B cell (primary cell): Measurements from ENCODE around the gene STX8. TPM values are rescaled to one million over a fixed set of nuclear protein-coding genes. Genes with fewer than 3 reads are reported as not detected.

ENCODE experiments used
- ATAC-seq: fragments of 200-7000 bp; cut with Tn5 transposase; one replicate; pipeline ENCODE4 v1.10.0; 2021; ENCODE audit warnings: low read depth, mild to moderate bottlenecking, moderate number of reproducible peaks, moderate library complexity
- CTCF ChIA-PET: fragments of 350-600 bp; sonication (Branson Sonifier 250); formaldehyde crosslinking; loops from one replicate; lab custom pipeline; 2021; ENCODE audit warnings: antibody characterized with exemption, inconsistent platforms; lab: Charles Lee
- POLR2A ChIA-PET: fragments of 350-600 bp; sonication (Branson Sonifier 250); formaldehyde crosslinking; loops from one replicate; lab custom pipeline; 2021; ENCODE audit warnings: antibody characterized with exemption; lab: Charles Lee
- DNase-seq: peaks from one replicate; pipeline ENCODE4 v3.0.0; 2013
- H2AFZ ChIP-seq: 2 replicates; pipeline ENCODE4 v1.6.1; 2012; ENCODE audit warnings: mild to moderate bottlenecking, low read depth, low read length; ENCODE audit not compliant: insufficient read depth, poor library complexity, severe bottlenecking
- H3K27ac ChIP-seq, 2 donors: 1 replicate in 1 of 2; 2 replicates in 1 of 2; pipeline ENCODE4 v1.5.1; 2012 to 2013; ENCODE audit warnings: low read length in 2 of 2, mild to moderate bottlenecking in 2 of 2, moderate library complexity in 1 of 2
- H3K27me3 ChIP-seq, 4 experiments: fragments of 200-600 bp in 1 of 4; sonication (generic) in 1 of 4; replicated peaks in 1 of 4; 1 replicate in 2 of 4; 2 replicates in 2 of 4; pipeline versions ENCODE4 v1.6.1 to v1.7.0; 2013 to 2016; ENCODE audit warnings: low read length in 3 of 4, mild to moderate bottlenecking in 2 of 4, mixed read lengths in 1 of 4, moderate library complexity in 1 of 4; ENCODE audit not compliant: insufficient read depth in 4 of 4, control insufficient read depth in 3 of 4; ENCODE audit errors: control extremely low read depth in 1 of 4
- H3K36me3 ChIP-seq, 2 experiments: replicated peaks in 1 of 2; 1 replicate in 1 of 2; 2 replicates in 1 of 2; pipeline versions ENCODE4 v1.6.1 to v1.7.1; 2013; ENCODE audit warnings: low read length in 1 of 2; ENCODE audit not compliant: insufficient read depth in 2 of 2, control insufficient read depth in 1 of 2; ENCODE audit errors: control extremely low read depth in 1 of 2, extremely low read depth in 1 of 2
- H3K4me1 ChIP-seq, 2 donors: fragments of 200-600 bp in 1 of 2; sonication (generic) in 1 of 2; 1 replicate in 1 of 2; 2 replicates in 1 of 2; pipeline versions ENCODE4 v1.5.1 to v1.6.1; 2013 to 2017; ENCODE audit warnings: low read length in 2 of 2; ENCODE audit not compliant: control insufficient read depth in 2 of 2, insufficient read depth in 2 of 2
- H3K4me2 ChIP-seq: replicated peaks from 2 replicates; pipeline ENCODE3; 2012; ENCODE audit warnings: mild to moderate bottlenecking, low read depth, low read length; ENCODE audit not compliant: poor library complexity, severe bottlenecking
- H3K4me3 ChIP-seq, 5 experiments: fragments of 200-600 bp in 1 of 5; sonication (generic) in 1 of 5; 1 replicate in 3 of 5; 2 replicates in 2 of 5; pipeline versions ENCODE4 v1.5.1 to v1.7.0; 2011 to 2016; ENCODE audit warnings: low read length in 4 of 5, mild to moderate bottlenecking in 4 of 5, low read depth in 2 of 5, control low read depth in 1 of 5, moderate library complexity in 1 of 5; ENCODE audit not compliant: insufficient read depth in 1 of 5; ENCODE audit errors: control extremely low read depth in 1 of 5, extremely low read depth in 1 of 5
- H3K79me2 ChIP-seq: fragments of 200-600 bp; sonication (generic); one replicate; pipeline ENCODE4 v1.6.0; 2016; ENCODE audit warnings: low read length; ENCODE audit not compliant: control insufficient read depth, insufficient read depth
- H3K9ac ChIP-seq: fragments of 200-600 bp; sonication (generic); 2 replicates; pipeline ENCODE4 v1.6.1; 2017; ENCODE audit warnings: mild to moderate bottlenecking, low read length, moderate library complexity
- H3K9me3 ChIP-seq, 3 donors: one replicate each; pipeline versions ENCODE4 v1.6.1 to v1.7.1; 2013; ENCODE audit warnings: low read length in 2 of 3; ENCODE audit not compliant: control insufficient read depth in 2 of 3, insufficient read depth in 1 of 3; ENCODE audit errors: control extremely low read depth in 1 of 3
- H4K20me1 ChIP-seq: 2 replicates; pipeline ENCODE4 v1.6.0; 2012; ENCODE audit warnings: mild to moderate bottlenecking, low read length; ENCODE audit not compliant: insufficient read depth, control insufficient read depth, poor library complexity, severe bottlenecking
- H3K27ac Mint-ChIP-seq: one replicate; pipeline ENCODE4 v1.8.0; 2021; ENCODE audit warnings: mixed read lengths
- H3K27me3 Mint-ChIP-seq: one replicate; pipeline ENCODE4 v1.8.0; 2021; ENCODE audit warnings: mixed read lengths
- H3K4me1 Mint-ChIP-seq: one replicate; pipeline ENCODE4 v1.8.0; 2021; ENCODE audit warnings: mixed read lengths
- H3K4me3 Mint-ChIP-seq: one replicate; pipeline ENCODE4 v1.8.0; 2021; ENCODE audit warnings: mixed read lengths
- H3K9me3 Mint-ChIP-seq: one replicate; pipeline ENCODE4 v1.8.0; 2022; ENCODE audit warnings: mixed read lengths; ENCODE audit not compliant: insufficient read depth
- EZH2 ChIP-seq: IDR thresholded peaks from 2 replicates; pipeline ENCODE4 v1.6.1; 2012; ENCODE audit warnings: borderline replicate concordance, low read depth, mild to moderate bottlenecking, moderate library complexity, low read length; ENCODE audit not compliant: insufficient read depth, poor library complexity, severe bottlenecking
- WGBS: methylation state at CpG from one replicate; pipeline ENCODE4 v1.1.5; 2013; ENCODE audit warnings: missing lambda C conversion rate; ENCODE audit not compliant: insufficient coverage; 5-methylcytosine and 5-hydroxymethylcytosine counted together
- intact Hi-C: fragments of 100-400 bp; cut with micrococcal nuclease; formaldehyde crosslinking; loops from one replicate; pipeline ENCODE4 v1.10.0; 2022
- polyA plus RNA-seq: library from polyadenylated mRNA; depleted of rRNA; stranded (reverse); fragments of >200 nt; gene quantifications from 2 replicates; pipeline ENCODE4 v1.2.3, GENCODE V29; 2012
- total RNA-seq, 2 donors: library from RNA; stranded (reverse); fragments of 120-200 nt in 1 of 2; gene quantifications; 1 replicate in 1 of 2; 2 replicates in 1 of 2; pipeline versions ENCODE4 v1.2.3 to v1.2.4, GENCODE V29; 2013 to 2022
- TF ChIP-seq, protein P1 (sequence below): fragments of 200-600 bp; IDR thresholded peaks from one replicate; pipeline ENCODE4 v1.8.0; 2022; ENCODE audit warnings: antibody characterized with exemption, mild to moderate bottlenecking

Gene STX8
- total and polyA plus RNA-seq, 2 donors (not counting 1 experiment from before 2014, with no cell fraction given): 35.8 to 61.5 TPM

DNA sequence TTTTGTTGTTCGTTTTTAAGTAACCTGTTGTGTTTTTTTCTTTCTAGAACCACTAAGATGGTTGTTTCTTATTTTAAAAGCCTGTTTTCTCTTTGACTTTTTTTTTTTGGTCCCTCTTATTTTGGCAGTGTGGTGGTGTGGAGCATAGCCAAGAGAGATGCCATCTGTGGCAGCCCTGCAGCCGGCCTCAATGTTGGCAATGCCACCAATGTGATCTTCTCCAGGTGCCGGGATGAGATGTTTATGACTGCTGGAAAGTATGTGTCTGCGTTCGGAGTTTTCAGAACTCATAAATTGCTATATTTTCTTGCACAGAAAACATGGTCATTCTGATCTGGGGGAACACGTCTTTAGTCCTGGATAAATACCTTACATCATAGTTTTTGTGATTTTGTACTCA lies 18.4 kb upstream of the STX8 start:
- ATAC-seq (no peak), DNase-seq (no peak)
- no peaks in the 10 kb centered on the region for H3K79me2 ChIP-seq
- peaks cover 12% of the 10 kb centered on the region for H3K27me3 Mint-ChIP-seq
- no peak overlapping the region for H2AFZ ChIP-seq
- ChIA-PET CTCF (interaction anchor here (0.7 kb wide), 1 partner anchor 16 kb away, joined by 4 read pairs; no protein-coding TSS in a partner anchor), POLR2A (no interaction called here)
- no peak overlapping the region for H3K9ac ChIP-seq
- H3K4me3 ChIP-seq: no peak overlapping the region
- no peak overlapping the region for H3K4me3 Mint-ChIP-seq
- H3K27me3 ChIP-seq: no peaks in the 10 kb centered on the region
- H3K4me2 ChIP-seq: no peak overlapping the region
- no peaks in the 10 kb centered on the region for H3K9me3 ChIP-seq
- no peaks in the 10 kb centered on the region for H3K4me1 Mint-ChIP-seq
- TF ChIP-seq, protein P1, sequence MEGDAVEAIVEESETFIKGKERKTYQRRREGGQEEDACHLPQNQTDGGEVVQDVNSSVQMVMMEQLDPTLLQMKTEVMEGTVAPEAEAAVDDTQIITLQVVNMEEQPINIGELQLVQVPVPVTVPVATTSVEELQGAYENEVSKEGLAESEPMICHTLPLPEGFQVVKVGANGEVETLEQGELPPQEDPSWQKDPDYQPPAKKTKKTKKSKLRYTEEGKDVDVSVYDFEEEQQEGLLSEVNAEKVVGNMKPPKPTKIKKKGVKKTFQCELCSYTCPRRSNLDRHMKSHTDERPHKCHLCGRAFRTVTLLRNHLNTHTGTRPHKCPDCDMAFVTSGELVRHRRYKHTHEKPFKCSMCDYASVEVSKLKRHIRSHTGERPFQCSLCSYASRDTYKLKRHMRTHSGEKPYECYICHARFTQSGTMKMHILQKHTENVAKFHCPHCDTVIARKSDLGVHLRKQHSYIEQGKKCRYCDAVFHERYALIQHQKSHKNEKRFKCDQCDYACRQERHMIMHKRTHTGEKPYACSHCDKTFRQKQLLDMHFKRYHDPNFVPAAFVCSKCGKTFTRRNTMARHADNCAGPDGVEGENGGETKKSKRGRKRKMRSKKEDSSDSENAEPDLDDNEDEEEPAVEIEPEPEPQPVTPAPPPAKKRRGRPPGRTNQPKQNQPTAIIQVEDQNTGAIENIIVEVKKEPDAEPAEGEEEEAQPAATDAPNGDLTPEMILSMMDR: no peak
- TF ChIP-seq EZH2: no peak
- H3K36me3 ChIP-seq: no peaks in the 10 kb centered on the region
- no peak overlapping the region for H3K27ac Mint-ChIP-seq
- no peaks in the 10 kb centered on the region for H3K9me3 Mint-ChIP-seq
- no peak overlapping the region for H3K27ac ChIP-seq
- WGBS: 100% methylated on average over 1 of the region's 6 CpGs
- intact Hi-C loops: no loop called here
- H3K4me1 ChIP-seq: no peaks in the 10 kb centered on the region
- no peaks in the 10 kb centered on the region for H4K20me1 ChIP-seq

DNA sequence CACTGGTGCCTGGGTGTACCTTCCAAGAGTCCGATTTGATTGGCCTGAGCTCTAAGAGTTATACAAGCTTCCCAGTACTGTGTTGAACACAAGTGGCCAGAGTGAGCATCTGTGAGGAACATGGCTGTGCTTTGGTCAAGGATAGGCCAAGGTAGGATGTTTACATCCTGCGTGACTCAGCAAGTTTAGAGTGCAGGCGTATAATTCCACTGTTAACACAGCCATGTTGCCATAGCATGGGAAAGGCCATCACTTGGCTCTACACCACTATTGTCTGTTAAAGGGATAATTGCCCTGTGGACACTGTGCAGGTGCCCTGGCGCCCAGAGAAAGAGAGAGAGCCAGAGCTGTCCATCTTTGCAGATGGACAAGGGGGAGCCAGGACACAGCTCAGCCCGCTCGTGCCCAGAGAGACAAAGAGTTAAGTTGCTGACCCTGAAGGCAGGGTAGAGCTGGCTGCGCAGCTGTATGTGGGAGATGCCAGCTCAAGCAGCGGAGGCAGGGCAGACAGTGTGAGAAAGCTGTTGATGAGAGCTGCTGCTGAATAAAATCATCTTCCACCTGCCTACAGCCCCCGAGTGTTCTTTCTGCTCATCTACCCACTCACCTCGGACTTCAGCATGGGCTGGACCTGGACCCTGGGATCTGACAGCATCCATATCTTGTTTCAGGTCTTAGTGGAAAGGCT lies 12.5 kb upstream of the STX8 start:
- Histone ChIP-seq H3K4me3 (no peak overlapping the region), H3K27ac (no peak overlapping the region), H3K9me3 (peaks cover 0 to 13% (median 0%) of the 10 kb centered on the region in 3 donors), H4K20me1 (no peaks in the 10 kb centered on the region), H3K36me3 (no peaks in the 10 kb centered on the region), H3K9ac (no peak overlapping the region), H2AFZ (no peak overlapping the region), H3K4me2 (no peak overlapping the region), H3K27me3 (no peaks in the 10 kb centered on the region), H3K79me2 (no peaks in the 10 kb centered on the region), H3K4me1 (no peaks in the 10 kb centered on the region)
- CTCF ChIA-PET: interaction anchor here (1.0 to 1.1 kb wide), 2 partner anchors 11 to 12 kb away, joined by 3 read pairs; partner anchors contain the start of genes CFAP52 and STX8
- no peak for DNase-seq
- ATAC-seq: no peak
- peaks cover 3% of the 10 kb centered on the region for H3K27me3 Mint-ChIP-seq
- H3K4me3 Mint-ChIP-seq: no peak overlapping the region
- intact Hi-C loops: no loop called here
- H3K4me1 Mint-ChIP-seq: no peaks in the 10 kb centered on the region
- POLR2A ChIA-PET: no interaction called here
- no peak overlapping the region for H3K27ac Mint-ChIP-seq
- peaks cover 4% of the 10 kb centered on the region for H3K9me3 Mint-ChIP-seq
- no peak for TF ChIP-seq EZH2
- TF ChIP-seq, protein P1: no peak
- 99% methylated on average over 7 of the region's 10 CpGs for WGBS
